HG02763 (cell line): ENCODE data around the gene GCDH.
"Not testable (repeated sequence)": the region's sequence is repeated elsewhere in the genome, so short reads cannot be mapped to it uniquely, and the experiment has no call there.

ENCODE experiments used
- ATAC-seq: cut with Tn5 transposase; IDR thresholded peaks from one replicate; pipeline ENCODE4 v1.9.1; 2021; ENCODE audit warnings: mild to moderate bottlenecking, moderate library complexity; ENCODE audit not compliant: unreplicated experiment

GCDH gene

GRCh38 chr19:12899891-12900518, 9.0 kb downstream of the GCDH start:
- peak; percentile 82 for ATAC-seq

GRCh38 chr19:12907166-12907565, 16.2 kb downstream of the GCDH start:
- no peak for ATAC-seq

- ATAC-seq, result no peak
Measured at GRCh38 chr19:12912571-12912970, 21.6 kb downstream of the GCDH start.

GRCh38 chr19:12913011-12913561, 22.1 kb downstream of the GCDH start:
- no peak for ATAC-seq

- no peak for ATAC-seq
Measured at GRCh38 chr19:12913851-12914690, 23.1 kb downstream of the GCDH start.

- ATAC-seq, result not testable (repeated sequence)
Measured at GRCh38 chr19:12915860-12916259, 24.9 kb downstream of the GCDH start.

- no peak for ATAC-seq
Measured at GRCh38 chr19:12918253-12918652, 27.3 kb downstream of the GCDH start.

GRCh38 chr19:12921047-12921446, 30.1 kb downstream of the GCDH start:
- no peak for ATAC-seq

- ATAC-seq, result no peak
Measured at GRCh38 chr19:12922959-12923358, 32.0 kb downstream of the GCDH start.

- no peak for ATAC-seq
Measured at GRCh38 chr19:12924621-12925310, 33.8 kb downstream of the GCDH start.

GRCh38 chr19:12930002-12930645, 39.2 kb downstream of the GCDH start:
- ATAC-seq, result no peak

- ATAC-seq, result no peak
Measured at GRCh38 chr19:12932392-12933286, 41.7 kb downstream of the GCDH start.

- ATAC-seq, result peak; percentile 39
Measured at GRCh38 chr19:12933287-12934072, 42.5 kb downstream of the GCDH start, which contains the start of gene FARSA. Gene FARSA (minus strand): TSS chr19:12933711. CDS start chr19:12933696, 15 bp downstream.

GRCh38 chr19:12935071-12935470, 44.1 kb downstream of the GCDH start:
- ATAC-seq, result no peak

GRCh38 chr19:12936582-12936981, 45.6 kb downstream of the GCDH start:
- no peak for ATAC-seq

GRCh38 chr19:12937093-12937926, 46.4 kb downstream of the GCDH start:
- no peak for ATAC-seq

GRCh38 chr19:12937927-12938778, 47.2 kb downstream of the GCDH start, which contains the start of gene CALR:
Gene CALR (plus strand): TSS chr19:12938609. CDS start chr19:12938680, 71 bp downstream.
- peak; percentile 85 for ATAC-seq
